ENCODE results near the gene WIPI1.
"Not testable (repeated sequence)": the region's sequence is repeated elsewhere in the genome, so short reads cannot be mapped to it uniquely, and the experiment has no call there.

The WIPI1 gene

GRCh38 chr17:68457168-68457538, at the start of gene WIPI1:
Gene WIPI1, minus strand, starts transcription at chr17:68457496. Its CDS starts 75 bp downstream, at chr17:68457421.
- DNase-seq = no peak

GRCh38 chr17:68505951-68506350, 48.7 kb upstream of the WIPI1 start:
- no peak for DNase-seq

DNA sequence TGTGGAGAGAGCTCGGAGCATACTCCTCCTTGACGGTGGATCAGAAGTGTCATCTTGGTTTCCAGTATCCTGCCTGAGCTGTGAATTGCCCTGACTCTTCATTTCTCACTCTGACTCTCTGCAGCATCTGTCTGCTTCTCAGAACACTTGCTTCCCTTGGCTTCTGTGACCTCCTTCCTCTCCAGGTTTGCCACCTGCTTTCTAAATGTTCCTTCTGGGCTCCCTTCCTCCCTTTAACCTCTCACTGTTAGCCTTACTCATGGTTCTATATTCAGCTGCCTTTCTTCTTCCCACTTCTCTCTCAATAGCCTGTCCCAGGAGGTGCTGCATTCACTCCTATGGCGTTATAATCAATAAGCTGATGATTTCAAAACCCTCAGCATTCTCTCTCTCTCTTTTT, 43.8 kb upstream of the WIPI1 start:
- no peak for DNase-seq

DNA sequence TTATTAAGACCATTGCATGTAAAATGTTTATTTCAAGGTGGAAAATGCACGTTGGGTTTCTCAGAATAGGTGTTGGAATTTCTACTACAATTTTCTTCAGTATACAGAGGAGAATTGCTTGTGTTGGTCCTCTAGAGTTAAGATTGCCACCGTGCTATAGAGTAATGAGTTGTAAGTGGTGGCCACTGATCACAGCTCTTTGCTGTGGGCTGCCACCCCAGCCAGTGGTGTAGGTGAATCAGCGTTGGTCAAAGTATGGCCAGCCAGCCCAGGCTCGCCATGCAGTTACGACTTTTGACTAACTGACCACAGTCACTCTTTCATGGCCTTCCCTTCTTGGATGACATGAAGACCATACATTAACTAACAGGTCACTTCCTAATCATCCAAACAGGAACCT, 42.3 kb upstream of the WIPI1 start:
- DNase-seq = no peak

DNA sequence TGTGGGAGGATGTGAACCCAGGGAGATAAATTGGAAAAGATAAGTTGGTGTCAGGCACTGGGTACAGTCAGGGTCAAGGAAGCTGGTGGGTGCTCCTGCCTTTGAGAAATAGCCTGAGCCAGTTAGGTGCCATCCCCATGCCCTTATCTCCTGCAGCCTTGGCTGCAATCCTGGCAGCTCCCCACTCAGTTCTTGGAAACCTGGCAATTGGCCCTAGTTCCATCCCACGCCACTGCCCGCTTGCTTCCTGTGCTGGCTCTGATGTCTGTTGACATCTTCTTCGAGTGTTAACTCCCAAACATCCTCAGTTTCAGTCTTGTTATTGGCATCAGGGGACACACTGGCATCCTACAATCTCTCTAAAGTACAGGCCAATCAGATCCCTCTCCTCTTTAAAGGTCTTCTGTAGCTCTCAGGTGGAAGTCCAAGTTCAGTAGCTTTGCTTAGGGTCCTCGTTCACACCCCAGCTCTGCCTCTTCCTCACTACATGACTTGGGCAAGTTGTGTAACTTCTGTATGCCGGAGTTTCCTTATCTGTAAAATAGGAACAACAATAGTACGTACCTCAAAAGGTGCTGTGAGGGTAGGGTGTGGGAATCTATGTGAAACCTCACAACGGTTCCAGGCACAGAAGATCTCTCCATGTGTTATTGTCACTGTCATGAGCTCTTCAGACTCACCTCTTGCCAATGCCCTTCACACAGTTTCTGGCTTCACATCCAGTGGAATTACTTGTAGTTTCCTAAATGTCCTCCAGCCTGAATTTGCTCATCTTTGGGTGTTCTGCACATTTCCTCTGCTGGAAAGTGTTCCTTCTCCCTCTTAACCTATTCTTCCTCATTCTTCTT, 41.4 kb upstream of the WIPI1 start:
- no peak for DNase-seq

- no peak for DNase-seq
Observed at GRCh38 chr17:68497885-68498319, 40.6 kb upstream of the WIPI1 start.

- DNase-seq = no peak
Observed at GRCh38 chr17:68495081-68495480, 37.8 kb upstream of the WIPI1 start.

GRCh38 chr17:68492394-68493054, 35.2 kb upstream of the WIPI1 start:
- DNase-seq = not testable (repeated sequence)

DNA sequence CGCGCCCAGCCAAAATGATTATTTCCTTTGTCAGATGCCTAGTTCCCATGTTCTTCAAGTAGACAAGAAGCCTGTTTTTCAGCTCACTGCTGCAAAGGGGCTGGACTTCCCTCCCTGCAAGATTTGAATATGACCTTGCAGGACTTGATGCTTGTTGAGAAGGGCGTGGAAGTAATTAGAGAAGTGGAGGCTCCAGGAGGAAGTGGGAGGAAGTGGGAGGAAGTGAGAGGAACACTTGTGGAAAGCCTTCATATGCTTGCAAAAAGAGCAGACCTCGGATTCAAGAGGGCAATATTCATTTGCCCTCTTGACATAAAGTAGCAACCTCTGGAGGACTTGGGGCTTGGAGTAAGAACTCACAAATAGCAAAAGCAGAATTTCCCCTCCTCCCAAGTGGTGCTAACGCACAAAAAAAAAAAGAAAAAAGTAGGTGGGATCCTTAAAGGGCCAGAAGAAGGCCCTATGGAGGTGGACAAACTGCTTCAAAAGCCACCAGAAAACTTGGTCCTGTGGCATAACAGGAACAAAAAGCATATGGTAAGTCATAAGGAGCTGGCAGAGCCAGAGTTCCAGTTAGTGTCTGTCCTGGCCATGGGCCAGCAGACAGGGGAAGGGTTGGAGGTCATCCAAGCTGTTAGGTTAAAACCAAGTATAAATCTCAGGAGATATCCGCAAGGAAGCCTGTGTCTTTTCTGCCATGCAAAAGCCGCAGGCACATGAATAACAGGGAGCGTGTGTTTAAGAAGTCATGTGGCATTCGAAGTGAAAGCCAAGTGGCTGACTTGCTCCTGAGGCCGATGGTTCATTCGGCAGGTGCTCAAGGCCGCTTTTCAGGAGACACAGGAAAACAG, 34.3 kb upstream of the WIPI1 start:
- DNase-seq = no peak

DNA sequence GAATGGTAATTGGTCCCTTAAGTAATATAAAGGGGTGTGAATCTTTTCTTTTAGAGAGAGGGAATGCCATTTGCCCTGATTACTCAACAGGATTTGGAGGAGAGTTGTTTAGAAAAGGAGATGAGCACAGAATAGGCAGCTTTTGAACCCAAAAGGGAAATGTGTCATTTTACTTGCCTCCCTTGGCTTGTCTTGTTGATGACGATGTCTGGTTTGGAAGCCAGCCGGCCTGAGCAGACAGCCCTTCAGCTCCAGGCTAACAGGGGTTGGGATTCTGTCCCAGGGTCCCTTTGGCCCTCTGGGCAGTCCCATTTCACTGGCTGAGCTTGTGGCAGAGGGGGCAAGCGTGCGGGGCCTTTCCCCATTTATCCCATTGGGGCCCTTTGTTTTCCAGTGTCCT, 32.6 kb upstream of the WIPI1 start:
- no peak for DNase-seq

GRCh38 chr17:68484458-68484857, 27.2 kb upstream of the WIPI1 start:
- no peak for DNase-seq

- no peak for DNase-seq
Observed at GRCh38 chr17:68482576-68483041, 25.3 kb upstream of the WIPI1 start.

DNA sequence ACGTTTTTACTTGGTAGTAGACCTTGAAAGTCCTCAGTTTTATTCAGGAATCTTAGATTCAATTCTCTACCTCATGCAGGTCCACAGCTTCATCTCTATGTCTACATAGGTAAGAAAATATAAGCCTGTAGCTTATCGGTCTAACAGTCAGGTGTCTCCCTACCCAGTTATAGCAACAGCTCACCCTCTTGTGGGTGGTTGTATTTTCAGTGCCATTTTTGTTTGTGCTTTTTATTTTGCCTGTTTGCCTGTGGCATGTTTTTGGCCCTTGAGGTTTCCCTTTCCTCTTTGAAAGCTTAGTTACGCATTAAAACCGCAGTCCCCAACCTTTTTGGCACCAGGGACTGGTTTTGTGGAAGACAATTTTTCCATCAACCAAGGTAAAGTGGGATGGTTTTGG, 23.6 kb upstream of the WIPI1 start:
- DNase-seq = no peak

DNA sequence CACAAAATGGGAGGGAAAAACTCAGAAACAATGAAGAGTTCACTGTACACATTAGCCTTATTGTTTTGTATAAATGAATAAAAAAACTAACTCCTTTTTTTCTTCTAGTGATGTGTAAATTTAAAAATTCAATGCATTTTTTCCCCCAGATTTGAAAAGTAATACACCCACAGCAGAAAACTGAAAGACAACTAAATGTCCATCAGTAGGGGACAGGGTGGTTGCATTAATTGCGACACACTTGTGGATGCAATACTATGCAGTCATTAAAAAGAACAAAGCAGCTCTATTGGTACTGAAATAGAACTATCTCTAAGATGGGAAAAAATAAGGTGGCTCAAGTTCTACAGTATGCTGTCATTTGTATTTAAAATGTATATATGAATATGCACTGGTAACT, 13.7 kb upstream of the WIPI1 start:
- no peak for DNase-seq

DNA sequence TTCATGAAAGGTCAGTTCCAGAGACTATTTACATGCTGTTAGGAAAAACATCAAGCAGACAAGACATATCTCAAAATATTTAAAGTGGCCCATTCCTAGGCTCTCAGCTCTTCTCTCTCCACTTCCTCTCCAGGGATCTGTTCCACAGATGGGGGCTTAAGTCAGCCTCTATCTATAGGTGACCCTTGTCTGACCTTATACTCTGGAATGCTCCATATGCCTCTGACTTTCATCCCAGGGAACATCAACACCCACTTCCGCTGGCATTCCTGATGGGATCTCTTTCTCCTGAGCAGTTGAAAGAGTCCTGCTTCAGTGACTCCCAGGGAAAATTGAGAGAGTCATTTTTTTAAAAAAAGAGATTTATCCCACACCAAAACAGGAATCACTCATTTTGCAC, 11.5 kb upstream of the WIPI1 start:
- no peak for DNase-seq

- no peak for DNase-seq
Observed at GRCh38 chr17:68468334-68468733, 11.0 kb upstream of the WIPI1 start.

GRCh38 chr17:68463211-68464019, 6.1 kb upstream of the WIPI1 start:
- DNase-seq = no peak

GRCh38 chr17:68462381-68463210, 5.3 kb upstream of the WIPI1 start:
- peak; percentile 65 for DNase-seq

GRCh38 chr17:68461589-68461988, 4.3 kb upstream of the WIPI1 start:
- no peak for DNase-seq

DNA sequence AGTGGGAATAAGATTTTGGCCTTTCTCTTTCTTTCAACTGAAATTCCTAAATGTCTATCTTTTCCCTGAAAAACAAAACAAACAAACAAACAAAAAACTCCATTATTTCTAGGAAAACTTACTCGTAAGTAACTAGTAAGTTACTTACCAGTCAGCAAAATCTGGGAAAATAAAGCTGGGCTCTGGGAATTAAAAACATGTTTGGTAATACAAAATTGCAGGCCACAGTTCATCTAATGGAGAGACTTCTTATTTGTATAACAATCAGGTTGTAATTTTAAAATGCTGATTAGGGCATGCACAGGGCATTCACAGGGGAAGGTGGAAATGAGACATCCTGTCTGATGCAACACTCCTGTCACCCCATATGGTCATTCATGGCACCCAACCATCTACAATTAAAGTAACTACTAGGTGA, 3.8 kb upstream of the WIPI1 start:
- no peak for DNase-seq

GRCh38 chr17:68460715-68461114, 3.4 kb upstream of the WIPI1 start:
- DNase-seq = peak; percentile 34

DNA sequence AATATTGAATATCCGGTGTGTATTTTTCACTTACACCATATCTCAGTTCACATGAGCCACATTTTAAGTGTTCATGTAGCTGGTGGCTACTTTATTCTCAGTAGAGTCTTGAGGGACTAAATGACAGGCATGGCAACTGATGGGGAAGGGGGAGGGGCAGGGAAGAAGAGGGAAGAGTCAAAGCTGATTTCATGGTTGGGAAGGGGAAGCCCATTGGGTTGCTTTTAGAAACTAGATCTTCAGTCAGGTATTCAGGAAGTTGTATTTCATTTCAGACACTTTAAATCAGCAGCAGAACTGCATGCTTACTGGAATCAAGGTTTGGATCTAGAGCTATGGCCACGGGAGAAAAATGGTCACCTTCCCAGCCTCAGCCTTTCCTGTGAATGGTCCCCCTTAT, 2.9 kb upstream of the WIPI1 start:
- no peak for DNase-seq

All from activated gamma-delta T cell treated with Interleukin-2 at 50 U/mL for 16 hours (primary cell).